K562 (cell line): ENCODE results near the gene PBXIP1. TPM values are rescaled to one million over a fixed set of nuclear protein-coding genes. Genes with fewer than 3 reads are reported as not detected.

Source experiments
- ATAC-seq: fragments of 200-7000 bp; cut with Tn5 transposase; 3 replicates; pipeline ENCODE4 v1.9.1; 2020; ENCODE audit warnings: moderate library complexity
- BruUV-seq: library from RNA; stranded (reverse); fragments of 400-500 nt; replicated peaks from 2 replicates; lab custom pipeline; 2021; lab: Mats Ljungman, UMichigan
- CTCF ChIA-PET: fragments of 300-600 bp; formaldehyde crosslinking; extraction: SDS; loops from one replicate; lab custom pipeline; 2021; ENCODE audit warnings: low intra/inter-chr PET ratio; lab: Yijun Ruan, JAX
- POLR2A ChIA-PET: fragments of 300-600, 350-650 bp; sonication (Branson Sonifier 250); formaldehyde crosslinking; extraction: SDS; loops from one replicate; lab custom pipeline; 2021; ENCODE audit warnings: antibody characterized with exemption, inconsistent platforms; lab: Yijun Ruan, JAX
- DNase-seq, 4 experiments: peaks; one replicate each; pipeline versions ENCODE4 v3.0.0 to v3.0.0-alpha.2; 2011 to 2018; ENCODE audit warnings: low spot score in 3 of 4, mixed read lengths in 3 of 4; ENCODE audit errors: extremely low read depth in 1 of 4
- FAIRE-seq: peaks from 2 replicates; lab custom pipeline; 2011; peaks lifted over from hg19 to GRCh38; lab: Jason Lieb, UNC
- H2AFZ ChIP-seq: 2 replicates; pipeline ENCODE4 v1.6.0; 2011; ENCODE audit warnings: low read depth, low read length, control low read depth, inconsistent platforms
- H3K27ac ChIP-seq: fragments of 200-600 bp; 3 replicates; pipeline ENCODE4 v1.8.0; 2011; ENCODE audit warnings: low read depth, mild to moderate bottlenecking, control low read depth, inconsistent platforms, low read length, moderate library complexity, mixed read lengths; ENCODE audit errors: extremely low read depth
- H3K27me3 ChIP-seq, 2 experiments: fragments of 300-600 bp in 1 of 2; 2 replicates in 1 of 2; 3 replicates in 1 of 2; pipeline versions ENCODE4 v1.6.0 to v1.8.0; 2011; ENCODE audit warnings: inconsistent platforms in 2 of 2, low read length in 2 of 2, mild to moderate bottlenecking in 1 of 2, mixed read lengths in 1 of 2, moderate library complexity in 1 of 2; ENCODE audit not compliant: control insufficient read depth in 2 of 2, insufficient read depth in 2 of 2
- H3K36me3 ChIP-seq: fragments of 300-600 bp; 3 replicates; pipeline ENCODE4 v1.8.0; 2011; ENCODE audit warnings: mild to moderate bottlenecking, low read length, inconsistent platforms; ENCODE audit not compliant: control insufficient read depth, insufficient read depth
- H3K4me1 ChIP-seq, 2 experiments: fragments of 200-600 bp in 1 of 2; replicated peaks in 1 of 2; 2 replicates in 1 of 2; 3 replicates in 1 of 2; pipeline versions ENCODE4 v1.5.1 to v1.8.0; 2011; ENCODE audit warnings: inconsistent platforms in 2 of 2, low read length in 2 of 2, mild to moderate bottlenecking in 1 of 2, mixed read lengths in 1 of 2, moderate library complexity in 1 of 2; ENCODE audit not compliant: control insufficient read depth in 2 of 2, insufficient read depth in 2 of 2
- H3K4me2 ChIP-seq: 2 replicates; pipeline ENCODE4 v1.6.1; 2011; ENCODE audit warnings: low read length, control low read depth, inconsistent platforms, mixed read lengths; ENCODE audit not compliant: insufficient read depth
- H3K4me3 ChIP-seq: fragments of 200-600 bp; sonication (generic), shearing (Covaris generic); 2 replicates; pipeline ENCODE4 v1.5.1; 2016; ENCODE audit warnings: control low read depth, inconsistent platforms
- H3K79me2 ChIP-seq: fragments of 200-600 bp; 3 replicates; pipeline ENCODE4 v1.8.0; 2011; ENCODE audit warnings: low read length, inconsistent platforms; ENCODE audit not compliant: control insufficient read depth, insufficient read depth
- H3K9ac ChIP-seq, 2 experiments: 2 replicates each; pipeline versions ENCODE4 v1.6.0 to v1.6.1; 2011; ENCODE audit warnings: low read depth in 2 of 2, low read length in 2 of 2, control low read depth in 1 of 2, inconsistent platforms in 1 of 2, mild to moderate bottlenecking in 1 of 2, mixed read lengths in 1 of 2; ENCODE audit not compliant: insufficient read depth in 1 of 2
- H3K9me1 ChIP-seq: one replicate; pipeline ENCODE4 v1.6.0; 2011; ENCODE audit warnings: inconsistent platforms, mild to moderate bottlenecking, low read length, moderate library complexity; ENCODE audit not compliant: control insufficient read depth, insufficient read depth
- H3K9me3 ChIP-seq: replicated peaks from 2 replicates; pipeline ENCODE4 v1.5.1; 2011; ENCODE audit warnings: low read depth, low read length, inconsistent platforms; ENCODE audit not compliant: control insufficient read depth, insufficient read depth
- H4K20me1 ChIP-seq: replicated peaks from 2 replicates; pipeline ENCODE4 v1.6.1; 2011; ENCODE audit warnings: low read length, inconsistent platforms, mixed read lengths; ENCODE audit not compliant: control insufficient read depth, insufficient read depth
- HCFC1 ChIP-seq: IDR thresholded peaks from 2 replicates; pipeline ENCODE4 v1.6.1; 2012; ENCODE audit warnings: low read depth, low read length, improper control_type of control experiment
- NFIC ChIP-seq: fragments of 450-650 bp; IDR thresholded peaks from 2 replicates; pipeline ENCODE4 v1.6.1; 2017; ENCODE audit warnings: mild to moderate bottlenecking, inconsistent platforms
- NONO ChIP-seq, 2 experiments: fragments of 200-400 bp in 1 of 2; fragments of 450-650 bp in 1 of 2; formaldehyde crosslinking in 1 of 2; IDR thresholded peaks; 2 replicates each; pipeline ENCODE4 v1.6.1; 2017; ENCODE audit warnings: low read depth in 2 of 2, mild to moderate bottlenecking in 2 of 2, moderate library complexity in 2 of 2, low read length in 1 of 2
- WGBS: fragments of 100-300 bp; shearing (Covaris generic); methylation state at CpG from one replicate; pipeline ENCODE4 v1.1.6; 2016; ENCODE audit warnings: low coverage, mixed read lengths; ENCODE audit not compliant: insufficient coverage; ENCODE audit errors: missing lambda C conversion rate; 5-methylcytosine and 5-hydroxymethylcytosine counted together
- in situ Hi-C: fragments of 300-500 bp; cut with MboI; formaldehyde crosslinking; loops from 4 replicates; pipeline ENCODE4 v1.15.0; 2018; ENCODE audit warnings: inconsistent platforms, mixed read lengths
- intact Hi-C: fragments of 100-400 bp; cut with micrococcal nuclease; formaldehyde crosslinking; loops from 2 replicates; pipeline ENCODE4 v1.14.2; 2022
- polyA plus RNA-seq, 8 experiments: library from polyadenylated mRNA; depleted of rRNA in 4 of 8; stranded (reverse) in 5 of 8; unstranded in 3 of 8; fragments of >200 nt; fragmentation: Nextera tagmentation in 2 of 8; fragmentation: Illumina TruSeq in 1 of 8; extraction: Ambion mirVana in 2 of 8; extraction: Trizol in 1 of 8; gene quantifications; 2 replicates each; pipeline versions ENCODE4 v1.2.1 to v1.2.3, GENCODE V29; 2011 to 2014; ENCODE audit warnings: inconsistent platforms in 1 of 8, missing spikeins in 1 of 8
- total RNA-seq, 7 experiments: library from RNA; depleted of rRNA in 6 of 7; stranded (reverse); fragments of >200 nt in 6 of 7; fragmentation: Illumina TruSeq in 2 of 7; extraction: Trizol in 2 of 7; gene quantifications; 2 replicates each; pipeline versions ENCODE4 v1.2.1 to v1.2.3, GENCODE V29; 2011 to 2021; ENCODE audit warnings: low replicate concordance in 1 of 7
- TF ChIP-seq, protein P1 (sequence below): fragments of 250-450 bp; sonication (Bioruptor Pico); IDR thresholded peaks from 2 replicates; pipeline ENCODE4 v1.4.0; 2020; ENCODE audit warnings: mild to moderate bottlenecking, moderate library complexity
- TF ChIP-seq, protein P2 (sequence below): sonication (generic); formaldehyde crosslinking; IDR thresholded peaks from 2 replicates; pipeline ENCODE4 v1.9.0; 2022; ENCODE audit warnings: mild to moderate bottlenecking, missing genetic modification reagents

PBXIP1 gene
- total and polyA plus RNA-seq, 9 of the 15 experiments (the other 6 are each of a cell fraction or from before 2014, with no cell fraction given): 0.13 to 8.3 (median 5.8) TPM

DNA sequence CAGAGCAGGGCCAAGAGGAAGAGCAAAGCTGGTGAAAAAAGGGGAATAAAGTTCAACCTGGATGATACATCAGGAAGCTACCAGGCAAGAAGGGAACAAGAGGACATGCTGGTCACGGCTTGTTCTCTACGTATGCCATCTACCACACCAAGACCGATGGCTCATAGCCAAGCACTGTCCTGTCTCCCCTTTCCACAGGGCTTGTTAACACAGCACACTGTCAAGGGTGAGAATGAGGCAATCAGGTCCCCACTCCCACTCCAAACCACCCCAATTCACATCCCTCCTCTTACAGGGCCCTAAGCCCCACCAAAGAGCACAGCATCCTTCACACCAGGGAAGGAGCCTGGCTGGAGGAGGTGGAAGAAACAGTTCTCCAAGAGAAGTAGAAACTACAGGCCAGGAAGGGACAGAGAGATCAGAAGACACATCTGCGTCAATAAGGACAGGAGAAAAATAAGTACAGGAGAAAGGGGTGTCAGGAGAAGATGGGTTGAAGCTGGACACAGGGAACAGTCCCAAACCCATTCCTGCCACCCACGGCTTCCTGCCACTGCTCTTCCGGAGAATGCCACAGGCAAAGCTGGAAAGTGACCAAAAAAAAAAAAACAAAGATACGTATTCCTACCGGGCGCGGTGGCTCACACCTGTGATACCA, 15.6 kb upstream of the PBXIP1 start:
- H3K27ac ChIP-seq: peak overlapping the region; percentile 84
- DNase-seq (no peak), FAIRE-seq (no peak), ATAC-seq (no peak)
- intact Hi-C loops: loop anchor here (5.0 kb wide), 1 partner anchor 91 kb away; the partner anchor contains the start of gene EFNA4
- ChIA-PET POLR2A (interaction anchor here (0.6 to 8.3 kb wide), 12 partner anchors 9 to 99 kb away, joined by 3 to 80 read pairs (median 4); partner anchors contain the start of genes EFNA4, FLAD1, LENEP and PBXIP1), CTCF (no interaction called here)
- H4K20me1 ChIP-seq: no peaks in the 10 kb centered on the region
- H3K79me2 ChIP-seq: peaks cover 59% of the 10 kb centered on the region
- in situ Hi-C loops: no loop called here
- H3K36me3 ChIP-seq: peaks cover 38% of the 10 kb centered on the region
- no TSS peak for BruUV-seq
- peak overlapping the region; percentile 82 for H3K4me2 ChIP-seq
- H3K9me3 ChIP-seq: no peaks in the 10 kb centered on the region
- H2AFZ ChIP-seq: no peak overlapping the region
- H3K9ac ChIP-seq: peak overlapping the region; percentile 59 to 91; a peak in 3 of 4 replicates
- no peaks in the 10 kb centered on the region; a peak in 1 of 5 replicates for H3K27me3 ChIP-seq
- TF ChIP-seq HCFC1 (no peak), NONO (IDR thresholded peaks at IDR 0.05; ENCODE audit: low read depth in 2 of 2, low read length in 1 of 2) (no peak), NFIC (peak; percentile 71)
- TF ChIP-seq, protein P1, sequence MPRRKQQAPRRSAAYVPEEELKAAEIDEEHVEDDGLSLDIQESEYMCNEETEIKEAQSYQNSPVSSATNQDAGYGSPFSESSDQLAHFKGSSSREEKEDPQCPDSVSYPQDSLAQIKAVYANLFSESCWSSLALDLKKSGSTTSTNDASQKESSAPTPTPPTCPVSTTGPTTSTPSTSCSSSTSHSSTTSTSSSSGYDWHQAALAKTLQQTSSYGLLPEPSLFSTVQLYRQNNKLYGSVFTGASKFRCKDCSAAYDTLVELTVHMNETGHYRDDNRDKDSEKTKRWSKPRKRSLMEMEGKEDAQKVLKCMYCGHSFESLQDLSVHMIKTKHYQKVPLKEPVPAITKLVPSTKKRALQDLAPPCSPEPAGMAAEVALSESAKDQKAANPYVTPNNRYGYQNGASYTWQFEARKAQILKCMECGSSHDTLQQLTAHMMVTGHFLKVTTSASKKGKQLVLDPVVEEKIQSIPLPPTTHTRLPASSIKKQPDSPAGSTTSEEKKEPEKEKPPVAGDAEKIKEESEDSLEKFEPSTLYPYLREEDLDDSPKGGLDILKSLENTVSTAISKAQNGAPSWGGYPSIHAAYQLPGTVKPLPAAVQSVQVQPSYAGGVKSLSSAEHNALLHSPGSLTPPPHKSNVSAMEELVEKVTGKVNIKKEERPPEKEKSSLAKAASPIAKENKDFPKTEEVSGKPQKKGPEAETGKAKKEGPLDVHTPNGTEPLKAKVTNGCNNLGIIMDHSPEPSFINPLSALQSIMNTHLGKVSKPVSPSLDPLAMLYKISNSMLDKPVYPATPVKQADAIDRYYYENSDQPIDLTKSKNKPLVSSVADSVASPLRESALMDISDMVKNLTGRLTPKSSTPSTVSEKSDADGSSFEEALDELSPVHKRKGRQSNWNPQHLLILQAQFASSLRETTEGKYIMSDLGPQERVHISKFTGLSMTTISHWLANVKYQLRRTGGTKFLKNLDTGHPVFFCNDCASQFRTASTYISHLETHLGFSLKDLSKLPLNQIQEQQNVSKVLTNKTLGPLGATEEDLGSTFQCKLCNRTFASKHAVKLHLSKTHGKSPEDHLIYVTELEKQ (CRISPR knock-in tag): no peak
- TF ChIP-seq, protein P2, sequence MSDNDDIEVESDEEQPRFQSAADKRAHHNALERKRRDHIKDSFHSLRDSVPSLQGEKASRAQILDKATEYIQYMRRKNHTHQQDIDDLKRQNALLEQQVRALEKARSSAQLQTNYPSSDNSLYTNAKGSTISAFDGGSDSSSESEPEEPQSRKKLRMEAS (CRISPR knock-in tag): peak; percentile 13; the same call in 1 of the 2 replicates
- TF ChIP-seq, all 486 proteins: peak for 2
- Histone ChIP-seq H3K4me3 (peak overlapping the region; percentile 40), H3K4me1 (peaks cover 38 to 46% of the 10 kb centered on the region in 2 experiments), H3K9me1 (no peaks in the 10 kb centered on the region)
- 65% methylated on average over 7 of the region's 10 CpGs for WGBS
